Suprapubic skin (tissue), 4 donors: ENCODE data around the gene EPAS1.

Experiments
- POLR2A ChIP-seq, 2 donors: fragments of 450-650 bp; IDR thresholded peaks; one replicate each; pipeline ENCODE4 v1.6.1; 2017; ENCODE audit warnings: antibody characterized with exemption in 2 of 2, mild to moderate bottlenecking in 2 of 2, moderate library complexity in 2 of 2
- POLR2AphosphoS5 ChIP-seq, 3 donors: sonication (generic); formaldehyde crosslinking; IDR thresholded peaks; one replicate each; pipeline ENCODE4 v1.6.1; 2017; ENCODE audit warnings: antibody characterized with exemption in 3 of 3
- TF ChIP-seq, protein P1 (sequence below), 2 donors: fragments of 200-600 bp in 1 of 2; fragments of 450-650 bp in 1 of 2; sonication (generic) in 1 of 2; IDR thresholded peaks; one replicate each; pipeline ENCODE4 v1.5.1; 2016 to 2019; ENCODE audit warnings: antibody characterized with exemption in 2 of 2, mild to moderate bottlenecking in 1 of 2, moderate library complexity in 1 of 2

DNA sequence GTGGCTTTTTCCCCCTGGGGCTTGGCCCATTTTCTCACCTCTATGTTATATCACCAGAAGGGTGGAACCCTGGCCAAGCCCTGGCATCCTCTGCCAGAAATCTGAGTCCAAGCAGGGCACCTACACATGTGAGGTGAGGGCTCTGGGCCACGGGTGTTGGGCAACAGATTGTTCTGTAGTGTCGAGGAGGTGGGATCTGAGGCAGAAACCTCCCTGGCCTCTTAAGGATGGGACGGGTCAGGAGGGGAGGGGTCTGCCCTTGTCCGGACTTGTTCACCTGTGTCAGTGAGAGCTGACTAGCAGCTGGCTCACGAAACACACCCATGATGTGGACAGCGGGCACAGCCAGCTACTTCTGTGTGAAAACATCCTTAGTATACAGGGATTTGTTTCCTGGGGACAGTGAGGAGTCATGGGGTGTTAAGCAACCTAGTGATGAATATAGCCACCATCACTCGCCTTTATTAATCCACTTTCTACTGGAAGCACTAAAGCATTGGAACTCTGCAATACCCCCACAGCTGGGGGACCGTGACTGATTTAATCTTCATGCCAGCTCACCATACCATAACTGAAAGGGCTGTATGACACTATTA lies 35.6 kb downstream of the EPAS1 start:
- TF ChIP-seq POLR2A (IDR thresholded peaks at IDR 0.05): no peak
- TF ChIP-seq, protein P1, sequence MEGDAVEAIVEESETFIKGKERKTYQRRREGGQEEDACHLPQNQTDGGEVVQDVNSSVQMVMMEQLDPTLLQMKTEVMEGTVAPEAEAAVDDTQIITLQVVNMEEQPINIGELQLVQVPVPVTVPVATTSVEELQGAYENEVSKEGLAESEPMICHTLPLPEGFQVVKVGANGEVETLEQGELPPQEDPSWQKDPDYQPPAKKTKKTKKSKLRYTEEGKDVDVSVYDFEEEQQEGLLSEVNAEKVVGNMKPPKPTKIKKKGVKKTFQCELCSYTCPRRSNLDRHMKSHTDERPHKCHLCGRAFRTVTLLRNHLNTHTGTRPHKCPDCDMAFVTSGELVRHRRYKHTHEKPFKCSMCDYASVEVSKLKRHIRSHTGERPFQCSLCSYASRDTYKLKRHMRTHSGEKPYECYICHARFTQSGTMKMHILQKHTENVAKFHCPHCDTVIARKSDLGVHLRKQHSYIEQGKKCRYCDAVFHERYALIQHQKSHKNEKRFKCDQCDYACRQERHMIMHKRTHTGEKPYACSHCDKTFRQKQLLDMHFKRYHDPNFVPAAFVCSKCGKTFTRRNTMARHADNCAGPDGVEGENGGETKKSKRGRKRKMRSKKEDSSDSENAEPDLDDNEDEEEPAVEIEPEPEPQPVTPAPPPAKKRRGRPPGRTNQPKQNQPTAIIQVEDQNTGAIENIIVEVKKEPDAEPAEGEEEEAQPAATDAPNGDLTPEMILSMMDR (IDR thresholded peaks at IDR 0.05): no peak
- TF ChIP-seq POLR2AphosphoS5 (IDR thresholded peaks at IDR 0.05): no peak
